Testis (tissue), 2 donors: ENCODE results near the gene FCHO2.

Experiments
- POLR2A ChIP-seq: fragments of 450-650 bp; IDR thresholded peaks from one replicate; pipeline ENCODE4 v1.6.1; 2017; ENCODE audit warnings: antibody characterized with exemption, mild to moderate bottlenecking, moderate library complexity
- TF ChIP-seq, protein P1 (sequence below), 3 experiments: fragments of 450-650 bp in 2 of 3; fragments of 200-600 bp in 1 of 3; sonication (generic) in 1 of 3; IDR thresholded peaks; one replicate each; pipeline ENCODE4 v1.5.1; 2016 to 2019; ENCODE audit warnings: antibody characterized with exemption in 3 of 3, mild to moderate bottlenecking in 2 of 3, moderate library complexity in 1 of 3

DNA sequence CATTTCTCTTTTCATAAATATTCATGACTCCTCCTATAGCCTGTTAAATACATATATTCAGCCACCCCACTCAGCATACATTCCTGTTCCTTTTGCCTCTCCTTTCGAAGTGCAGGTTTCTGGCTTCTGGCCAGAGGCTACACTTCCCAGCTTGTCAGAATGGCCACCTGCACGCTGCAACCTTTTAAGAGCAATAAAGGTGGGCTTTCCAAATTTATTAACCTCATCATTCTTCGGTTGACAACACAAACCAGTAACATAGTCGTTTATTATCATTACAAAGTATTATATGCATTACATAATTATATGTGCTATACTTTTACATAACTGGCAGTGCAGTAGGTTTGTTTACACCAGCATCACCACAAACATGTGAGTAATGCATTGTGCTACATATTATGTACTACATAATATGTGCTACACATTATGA, 148.0 kb downstream of the FCHO2 start:
- TF ChIP-seq, protein P1, sequence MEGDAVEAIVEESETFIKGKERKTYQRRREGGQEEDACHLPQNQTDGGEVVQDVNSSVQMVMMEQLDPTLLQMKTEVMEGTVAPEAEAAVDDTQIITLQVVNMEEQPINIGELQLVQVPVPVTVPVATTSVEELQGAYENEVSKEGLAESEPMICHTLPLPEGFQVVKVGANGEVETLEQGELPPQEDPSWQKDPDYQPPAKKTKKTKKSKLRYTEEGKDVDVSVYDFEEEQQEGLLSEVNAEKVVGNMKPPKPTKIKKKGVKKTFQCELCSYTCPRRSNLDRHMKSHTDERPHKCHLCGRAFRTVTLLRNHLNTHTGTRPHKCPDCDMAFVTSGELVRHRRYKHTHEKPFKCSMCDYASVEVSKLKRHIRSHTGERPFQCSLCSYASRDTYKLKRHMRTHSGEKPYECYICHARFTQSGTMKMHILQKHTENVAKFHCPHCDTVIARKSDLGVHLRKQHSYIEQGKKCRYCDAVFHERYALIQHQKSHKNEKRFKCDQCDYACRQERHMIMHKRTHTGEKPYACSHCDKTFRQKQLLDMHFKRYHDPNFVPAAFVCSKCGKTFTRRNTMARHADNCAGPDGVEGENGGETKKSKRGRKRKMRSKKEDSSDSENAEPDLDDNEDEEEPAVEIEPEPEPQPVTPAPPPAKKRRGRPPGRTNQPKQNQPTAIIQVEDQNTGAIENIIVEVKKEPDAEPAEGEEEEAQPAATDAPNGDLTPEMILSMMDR (IDR thresholded peaks at IDR 0.05), result no peak
- TF ChIP-seq POLR2A, result no peak
